ENCODE measurements around the gene ING3.

GRCh38 chr7:121016966-121017365 lies 66.4 kb downstream of the ING3 start:
- TF ChIP-seq, protein P1, sequence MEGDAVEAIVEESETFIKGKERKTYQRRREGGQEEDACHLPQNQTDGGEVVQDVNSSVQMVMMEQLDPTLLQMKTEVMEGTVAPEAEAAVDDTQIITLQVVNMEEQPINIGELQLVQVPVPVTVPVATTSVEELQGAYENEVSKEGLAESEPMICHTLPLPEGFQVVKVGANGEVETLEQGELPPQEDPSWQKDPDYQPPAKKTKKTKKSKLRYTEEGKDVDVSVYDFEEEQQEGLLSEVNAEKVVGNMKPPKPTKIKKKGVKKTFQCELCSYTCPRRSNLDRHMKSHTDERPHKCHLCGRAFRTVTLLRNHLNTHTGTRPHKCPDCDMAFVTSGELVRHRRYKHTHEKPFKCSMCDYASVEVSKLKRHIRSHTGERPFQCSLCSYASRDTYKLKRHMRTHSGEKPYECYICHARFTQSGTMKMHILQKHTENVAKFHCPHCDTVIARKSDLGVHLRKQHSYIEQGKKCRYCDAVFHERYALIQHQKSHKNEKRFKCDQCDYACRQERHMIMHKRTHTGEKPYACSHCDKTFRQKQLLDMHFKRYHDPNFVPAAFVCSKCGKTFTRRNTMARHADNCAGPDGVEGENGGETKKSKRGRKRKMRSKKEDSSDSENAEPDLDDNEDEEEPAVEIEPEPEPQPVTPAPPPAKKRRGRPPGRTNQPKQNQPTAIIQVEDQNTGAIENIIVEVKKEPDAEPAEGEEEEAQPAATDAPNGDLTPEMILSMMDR (IDR thresholded peaks at IDR 0.05; ENCODE audit: extremely low read depth in 1 of 2, insufficient read depth in 1 of 2, low read depth in 1 of 2, low read length in 2 of 2), result no peak
- TF ChIP-seq POLR2AphosphoS5 (IDR thresholded peaks at IDR 0.05; ENCODE audit: insufficient read depth, low read depth, low read length), result no peak
